Right lobe of liver (tissue), 6 donors: ENCODE results near the gene ZFX. TPM values are rescaled to one million over a fixed set of nuclear protein-coding genes. Genes with fewer than 3 reads are reported as not detected.
A peak's percentile ranks its signal among the peaks of the same experiment; 100 is the strongest.

Experiments
- ATAC-seq, 4 donors: fragments of 200-7000 bp; cut with Tn5 transposase; one replicate each; pipeline ENCODE4 v1.9.1; 2020; ENCODE audit warnings: mild to moderate bottlenecking in 4 of 4, moderate library complexity in 4 of 4
- DNase-seq, 3 donors: peaks; one replicate each; pipeline ENCODE4 v3.0.0-alpha.2; 2020
- H3K27ac ChIP-seq, 3 donors: fragments of 200-600 bp; one replicate each; pipeline ENCODE4 v1.8.0; 2022
- H3K27me3 ChIP-seq, 2 donors: fragments of 200-600 bp; one replicate each; pipeline ENCODE4 v1.8.0; 2022
- H3K36me3 ChIP-seq, 4 donors: fragments of 200-600 bp; sonication (generic) in 1 of 4; one replicate each; pipeline versions ENCODE4 v1.5.1 to v1.8.0; 2017 to 2022; ENCODE audit warnings: control low read depth in 1 of 4
- H3K4me1 ChIP-seq, 4 donors: fragments of 200-600 bp; sonication (generic) in 1 of 4; one replicate each; pipeline versions ENCODE4 v1.5.1 to v1.8.0; 2017 to 2022; ENCODE audit warnings: control low read depth in 1 of 4
- H3K4me3 ChIP-seq, 3 donors: fragments of 200-600 bp; one replicate each; pipeline ENCODE4 v1.8.0; 2022
- H3K9me3 ChIP-seq, 4 donors: fragments of 200-600 bp; sonication (generic) in 1 of 4; one replicate each; pipeline versions ENCODE4 v1.5.1 to v1.8.0; 2017 to 2022; ENCODE audit warnings: control low read depth in 1 of 4
- CTCF ChIP-seq, 4 donors: fragments of 200-600 bp in 3 of 4; fragments of 450-650 bp in 1 of 4; IDR thresholded peaks; one replicate each; pipeline versions ENCODE4 v1.5.1 to v1.8.0; 2016 to 2022; ENCODE audit warnings: antibody characterized with exemption in 4 of 4, mild to moderate bottlenecking in 2 of 4
- POLR2A ChIP-seq: fragments of 450-650 bp; IDR thresholded peaks from one replicate; pipeline ENCODE4 v1.6.1; 2017; ENCODE audit warnings: antibody characterized with exemption, mild to moderate bottlenecking
- WGBS: methylation state at CpG from one replicate; pipeline ENCODE4 v1.1.6; 2018; ENCODE audit warnings: low coverage, low lambda C conversion rate; ENCODE audit not compliant: insufficient coverage; ENCODE audit errors: missing lambda C conversion rate; 5-methylcytosine and 5-hydroxymethylcytosine counted together
- intact Hi-C, 2 donors: fragments of 100-400 bp; cut with DNase I; formaldehyde crosslinking; loops; one replicate each; pipeline versions ENCODE4 v1.11.2 to v1.14.1; 2022
- total RNA-seq, 6 experiments: library from RNA; depleted of rRNA in 2 of 6; stranded (reverse); fragments of >200 nt in 2 of 6; fragmentation: NEBNext Ultra II Directional in 3 of 6; extraction: Animal tissue kit (Norgen Biotek cat#: 25700) in 3 of 6; gene quantifications; one replicate each; pipeline versions ENCODE4 v1.1.0 to v1.2.4, GENCODE V29; 2016 to 2023
- donor health status: DM: no; HTN: yes; CAD: no.
- donor health status: DM: no; HTN: no; CAD: no.
- donor health status: DM: no; HTN: no; CAD: no.
- donor health status: DM: no; HTN: yes; CAD: no.
- donor health status: DM: no; HTN: yes; CAD: no.

ZFX gene
- total RNA-seq, 6 experiments from 2014 or later, result 16.4 to 31.7 (median 23.5) TPM

- Histone ChIP-seq H3K4me1 (peaks cover 0 to under 1% (median 0%) of the 10 kb centered on the region in 4 donors), H3K27me3 (peaks cover 0 to 4% of the 10 kb centered on the region in 2 donors), H3K27ac (no peak overlapping the region), H3K4me3 (no peak overlapping the region), H3K36me3 (no peaks in the 10 kb centered on the region), H3K9me3 (no peaks in the 10 kb centered on the region)
- DNase-seq, result no peak
- ATAC-seq, result no peak
- WGBS, result 75% methylated on average over 4 of the region's 4 CpGs
- no peak for TF ChIP-seq CTCF (IDR thresholded peaks at IDR 0.05)
- no peak for TF ChIP-seq POLR2A
- intact Hi-C loops, result loop anchor here in 1 of 2 donors (10.0 kb wide), 1 partner anchor 163 kb away; no protein-coding TSS in a partner anchor
Observed at GRCh38 chrX:24248042-24248441, 98.5 kb downstream of the ZFX start.

GRCh38 chrX:24253030-24253429 is 103.5 kb downstream of the ZFX start:
- DNase-seq (peak in 1 of 3 donors; percentile 56), ATAC-seq (peak; percentile 97 to 99 (median 98))
- H3K27ac ChIP-seq, result peak overlapping the region in 2 of 3 donors; percentile 10 to 39
- no peaks in the 10 kb centered on the region for H3K9me3 ChIP-seq
- intact Hi-C loops, result no loop called here
- H3K36me3 ChIP-seq, result no peaks in the 10 kb centered on the region
- H3K27me3 ChIP-seq, result peaks cover 0 to 4% of the 10 kb centered on the region in 2 donors
- WGBS, result 37% methylated on average over 3 of the region's 3 CpGs
- peaks cover 0 to 7% (median 2%) of the 10 kb centered on the region in 4 donors for H3K4me1 ChIP-seq
- no peak overlapping the region for H3K4me3 ChIP-seq
- TF ChIP-seq CTCF (IDR thresholded peaks at IDR 0.05) (no peak), POLR2A (no peak)

GRCh38 chrX:24253469-24253868 is 103.9 kb downstream of the ZFX start:
- Histone ChIP-seq H3K4me3 (no peak overlapping the region), H3K9me3 (no peaks in the 10 kb centered on the region), H3K27ac (peak overlapping the region in 2 of 3 donors; percentile 4 to 5), H3K36me3 (no peaks in the 10 kb centered on the region), H3K27me3 (peaks cover 0 to 4% of the 10 kb centered on the region in 2 donors), H3K4me1 (peaks cover 0 to 7% (median 2%) of the 10 kb centered on the region in 4 donors)
- intact Hi-C loops, result no loop called here
- no peak for ATAC-seq
- no peak for TF ChIP-seq POLR2A
- no peak for TF ChIP-seq CTCF (IDR thresholded peaks at IDR 0.05)
- no peak for DNase-seq
- WGBS, result 35% methylated on average over 1 of the region's 1 CpG

- H3K27ac ChIP-seq, result no peak overlapping the region
- H3K4me1 ChIP-seq, result peaks cover 0 to 11% (median 2%) of the 10 kb centered on the region in 4 donors
- no peak overlapping the region for H3K4me3 ChIP-seq
- intact Hi-C loops, result no loop called here
- TF ChIP-seq CTCF (IDR thresholded peaks at IDR 0.05) (no peak), POLR2A (no peak)
- 29% methylated on average over 1 of the region's 1 CpG for WGBS
- no peaks in the 10 kb centered on the region for H3K36me3 ChIP-seq
- no peak for ATAC-seq
- peaks cover 0 to under 1% of the 10 kb centered on the region in 2 donors for H3K27me3 ChIP-seq
- no peak for DNase-seq
- no peaks in the 10 kb centered on the region for H3K9me3 ChIP-seq
Observed at GRCh38 chrX:24257011-24257410, 107.5 kb downstream of the ZFX start.
